ENCODE results near the gene RNF41. TPM values are rescaled to one million over a fixed set of nuclear protein-coding genes. Genes with fewer than 3 reads are reported as not detected.

Gene RNF41
- total RNA-seq, 1 donor from 2014 or later = 40.7 TPM

DNA sequence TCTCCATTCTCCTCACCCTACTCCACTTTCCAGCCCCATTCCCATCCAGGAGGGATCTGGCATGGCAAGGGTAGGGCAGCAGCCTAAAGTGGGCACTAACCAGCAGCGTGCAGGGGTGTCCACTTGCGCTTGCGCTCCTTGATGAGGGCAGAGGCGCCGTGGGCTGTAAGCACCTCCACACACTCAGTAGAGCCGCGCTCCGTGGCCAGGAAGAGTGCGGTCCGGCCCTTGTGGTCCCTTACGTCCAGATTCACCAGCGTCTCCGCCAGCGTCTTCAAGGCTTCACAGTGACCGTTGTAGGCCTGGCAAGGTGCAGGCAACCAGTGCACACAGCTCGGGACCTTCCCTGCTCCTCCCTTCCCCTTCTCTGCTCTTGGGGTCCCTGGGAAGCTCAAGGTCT is 26.2 kb upstream of the RNF41 start:
- intact Hi-C loops (cut with micrococcal nuclease) = no loop called here

DNA sequence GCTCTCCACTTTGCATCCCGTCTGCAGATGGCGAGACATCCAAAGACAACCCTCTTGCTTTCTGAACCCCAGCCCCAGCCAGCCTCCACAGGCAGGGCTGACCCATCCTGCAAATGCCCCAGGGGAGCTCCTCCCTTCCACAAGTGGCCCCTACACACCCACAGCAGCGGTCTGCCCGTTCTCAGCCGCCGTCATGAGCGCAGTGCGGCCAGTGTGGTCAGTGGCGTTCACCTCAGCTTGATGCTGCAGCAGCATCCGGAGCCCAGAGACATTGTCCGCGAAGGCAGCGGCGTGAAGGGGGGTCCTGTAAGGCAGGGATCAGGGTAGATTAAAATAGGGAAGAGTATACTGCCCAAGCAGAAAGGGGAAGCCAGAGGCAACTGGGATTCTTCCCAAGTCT is 22.8 kb upstream of the RNF41 start:
- intact Hi-C loops (cut with micrococcal nuclease) = no loop called here

DNA sequence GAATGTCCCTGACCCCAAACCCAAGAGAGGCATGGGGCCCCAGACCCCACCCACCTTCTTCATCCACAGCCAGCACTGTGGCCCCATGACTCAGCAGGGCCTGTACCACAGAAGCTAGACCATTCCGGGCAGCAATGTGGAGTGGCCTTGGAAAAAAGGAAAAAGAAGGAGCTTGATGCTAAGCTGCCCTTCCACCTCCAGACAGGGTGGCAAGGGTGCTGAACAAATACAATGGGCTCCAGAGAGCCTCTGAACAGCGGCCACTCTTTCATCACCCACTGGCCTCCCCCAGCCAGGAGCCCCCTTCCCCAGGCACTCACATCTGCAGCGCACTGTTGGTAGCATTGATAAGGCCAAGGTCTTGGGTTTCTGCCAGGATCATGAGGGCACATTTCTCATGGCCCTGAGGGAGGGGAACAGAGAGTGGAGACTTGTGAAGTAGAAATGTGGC is 22.0 kb upstream of the RNF41 start:
- intact Hi-C loops (cut with micrococcal nuclease) = no loop called here

DNA sequence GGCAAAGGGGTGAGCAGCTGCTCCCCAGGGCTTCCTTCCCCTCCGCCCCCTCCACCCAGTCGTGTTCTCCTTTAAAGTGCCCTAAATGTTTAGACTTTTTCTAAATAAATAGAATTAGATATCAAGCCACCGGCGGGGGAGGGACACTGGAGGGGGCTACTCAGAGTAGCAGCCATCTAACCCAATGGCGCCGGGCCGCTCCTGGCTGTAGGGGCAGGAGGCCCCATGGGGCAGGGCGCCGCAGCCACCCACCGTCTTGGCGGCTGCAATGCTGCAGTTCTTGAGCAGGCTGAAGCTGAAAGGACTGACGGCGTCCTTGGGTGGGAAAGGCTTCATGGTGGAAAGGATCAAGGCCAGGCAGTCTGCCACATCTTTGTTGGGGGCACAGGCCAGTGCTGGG is 21.3 kb upstream of the RNF41 start:
- intact Hi-C loops (cut with micrococcal nuclease) = no loop called here

DNA sequence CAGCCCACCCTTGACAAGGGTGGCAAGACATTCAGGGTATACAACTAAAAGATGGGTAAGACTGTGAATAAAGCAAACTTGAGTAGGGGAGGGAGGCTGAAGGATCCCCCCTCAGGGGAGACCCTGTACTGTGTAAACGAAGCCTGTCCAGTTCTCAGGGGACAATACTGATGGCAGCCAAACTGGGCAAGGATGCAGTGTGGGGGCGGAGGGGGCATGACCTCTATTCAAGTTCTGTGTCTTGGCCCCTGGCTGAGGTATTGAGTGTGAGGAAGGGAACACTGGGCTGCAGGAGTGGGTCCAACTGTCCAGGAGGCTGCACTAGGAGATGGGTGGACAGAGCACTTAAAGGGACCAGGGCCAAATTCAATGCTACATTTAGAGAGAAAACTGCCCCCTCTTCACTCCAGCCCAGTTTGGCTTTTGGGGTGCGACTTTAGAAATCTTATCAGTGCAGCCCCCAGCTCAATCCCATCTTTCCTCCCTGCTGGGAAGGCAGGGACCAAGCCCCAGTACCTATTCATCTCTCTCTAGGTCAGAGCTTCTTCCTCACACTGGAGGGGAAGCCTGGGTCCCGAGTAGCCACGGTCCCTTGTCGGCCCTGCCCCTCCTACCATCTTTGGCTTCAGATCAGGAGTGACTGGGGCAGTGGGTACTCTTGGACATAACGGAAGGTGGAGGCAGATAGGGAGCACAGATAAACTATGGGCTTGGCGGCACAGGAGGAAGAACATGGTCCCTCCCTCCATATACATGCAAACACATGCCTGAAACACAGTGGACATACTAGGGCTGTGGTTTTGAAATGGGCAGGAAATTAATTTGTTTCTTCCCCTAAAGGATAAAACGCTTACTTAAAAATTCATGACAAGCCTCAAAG is 19.9 kb upstream of the RNF41 start:
- intact Hi-C loops (cut with micrococcal nuclease) = no loop called here

DNA sequence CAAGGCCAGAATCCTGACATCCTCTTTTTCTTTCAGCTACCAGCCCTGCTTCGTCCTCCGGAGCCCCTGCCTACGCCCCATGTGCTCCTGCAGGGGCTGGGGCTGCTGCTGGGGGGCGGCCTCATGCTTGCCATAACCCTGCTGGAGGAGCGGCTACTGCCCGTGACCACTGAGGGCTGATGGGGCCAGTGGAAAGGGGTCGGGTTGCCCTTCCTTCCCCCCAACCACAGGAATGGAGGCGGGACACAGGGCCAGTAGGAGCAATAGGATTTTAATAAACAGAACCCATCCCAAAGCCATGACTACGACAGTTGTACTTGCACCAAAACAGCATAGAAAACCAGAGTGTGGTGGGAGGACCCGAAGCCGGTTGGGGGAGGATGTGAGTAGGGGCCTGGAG is 15.8 kb upstream of the RNF41 start:
- intact Hi-C loops (cut with micrococcal nuclease) = no loop called here

DNA sequence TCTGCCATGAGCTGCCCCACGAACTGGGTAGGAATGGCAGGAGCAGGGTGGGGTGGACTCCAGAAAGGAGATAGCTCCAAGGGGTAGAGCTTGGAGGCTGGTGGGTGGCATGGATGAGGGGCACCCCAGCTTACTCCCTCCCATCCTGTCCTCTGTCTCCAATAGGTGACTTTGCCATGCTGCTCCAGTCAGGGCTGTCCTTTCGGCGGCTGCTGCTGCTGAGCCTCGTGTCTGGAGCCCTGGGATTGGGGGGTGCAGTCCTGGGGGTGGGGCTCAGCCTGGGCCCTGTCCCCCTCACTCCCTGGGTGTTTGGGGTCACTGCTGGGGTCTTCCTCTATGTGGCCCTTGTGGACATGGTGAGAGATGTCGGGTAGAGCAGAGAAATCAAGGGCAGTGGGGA is 15.3 kb upstream of the RNF41 start:
- intact Hi-C loops (cut with micrococcal nuclease) = no loop called here

DNA sequence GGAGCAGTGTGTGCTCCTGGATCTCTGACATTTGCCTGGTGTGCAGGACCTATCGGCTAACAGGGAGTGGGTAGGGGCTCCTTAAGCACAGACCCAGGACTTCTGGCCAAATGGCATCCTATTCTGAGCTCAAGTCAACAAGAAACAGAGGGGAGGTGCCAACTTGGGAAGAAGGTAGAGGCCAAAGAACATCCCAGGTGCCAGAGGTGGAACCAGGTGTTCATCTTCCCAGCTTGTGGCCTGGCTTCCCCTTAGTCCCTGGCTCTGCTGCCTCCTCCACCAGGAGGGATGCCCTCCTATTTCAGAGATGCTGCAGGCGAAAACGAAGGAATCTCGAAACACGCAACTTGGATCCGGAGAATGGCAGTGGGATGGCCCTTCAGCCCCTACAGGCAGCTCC is 14.4 kb upstream of the RNF41 start:
- intact Hi-C loops (cut with micrococcal nuclease) = no loop called here

DNA sequence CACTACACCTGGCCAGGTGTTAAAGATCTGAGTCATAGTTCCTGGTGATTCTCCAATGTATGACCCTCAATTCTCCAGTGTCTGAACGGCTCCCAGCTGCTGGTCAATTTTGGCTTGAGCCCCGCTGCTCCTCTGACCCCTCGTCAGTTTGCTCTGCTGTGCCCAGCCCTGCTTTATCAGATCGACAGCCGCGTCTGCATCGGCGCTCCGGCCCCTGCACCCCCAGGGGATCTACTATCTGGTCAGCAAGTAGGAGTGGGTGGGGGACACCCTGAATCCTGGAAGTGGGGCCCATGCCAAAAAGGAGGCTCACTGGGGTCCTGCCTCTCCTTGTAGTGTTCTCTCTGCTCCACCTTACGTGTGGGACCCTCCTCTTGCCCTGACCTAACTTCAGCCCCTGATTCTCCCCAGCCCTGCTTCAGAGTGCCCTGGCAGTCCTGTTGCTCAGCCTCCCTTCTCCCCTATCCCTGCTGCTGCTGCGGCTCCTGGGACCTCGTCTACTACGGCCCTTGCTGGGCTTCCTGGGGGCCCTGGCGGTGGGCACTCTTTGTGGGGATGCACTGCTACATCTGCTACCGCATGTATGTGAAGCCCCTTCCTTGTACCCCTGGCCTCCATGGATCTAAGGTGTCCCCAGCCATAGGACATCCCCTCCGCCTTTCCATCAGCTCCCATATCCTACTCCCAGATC is 13.2 kb upstream of the RNF41 start:
- intact Hi-C loops (cut with micrococcal nuclease) = no loop called here

DNA sequence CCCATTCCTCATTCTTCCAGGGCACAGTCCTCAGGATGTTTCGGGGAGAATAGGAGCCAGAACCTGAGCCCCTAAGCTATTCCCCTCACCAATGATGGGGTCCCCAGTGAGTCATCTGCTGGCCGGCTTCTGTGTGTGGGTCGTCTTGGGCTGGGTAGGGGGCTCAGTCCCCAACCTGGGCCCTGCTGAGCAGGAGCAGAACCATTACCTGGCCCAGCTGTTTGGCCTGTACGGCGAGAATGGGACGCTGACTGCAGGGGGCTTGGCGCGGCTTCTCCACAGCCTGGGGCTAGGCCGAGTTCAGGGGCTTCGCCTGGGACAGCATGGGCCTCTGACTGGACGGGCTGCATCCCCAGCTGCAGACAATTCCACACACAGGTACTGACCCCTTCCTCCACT is 9.5 kb upstream of the RNF41 start:
- intact Hi-C loops (cut with micrococcal nuclease) = no loop called here

DNA sequence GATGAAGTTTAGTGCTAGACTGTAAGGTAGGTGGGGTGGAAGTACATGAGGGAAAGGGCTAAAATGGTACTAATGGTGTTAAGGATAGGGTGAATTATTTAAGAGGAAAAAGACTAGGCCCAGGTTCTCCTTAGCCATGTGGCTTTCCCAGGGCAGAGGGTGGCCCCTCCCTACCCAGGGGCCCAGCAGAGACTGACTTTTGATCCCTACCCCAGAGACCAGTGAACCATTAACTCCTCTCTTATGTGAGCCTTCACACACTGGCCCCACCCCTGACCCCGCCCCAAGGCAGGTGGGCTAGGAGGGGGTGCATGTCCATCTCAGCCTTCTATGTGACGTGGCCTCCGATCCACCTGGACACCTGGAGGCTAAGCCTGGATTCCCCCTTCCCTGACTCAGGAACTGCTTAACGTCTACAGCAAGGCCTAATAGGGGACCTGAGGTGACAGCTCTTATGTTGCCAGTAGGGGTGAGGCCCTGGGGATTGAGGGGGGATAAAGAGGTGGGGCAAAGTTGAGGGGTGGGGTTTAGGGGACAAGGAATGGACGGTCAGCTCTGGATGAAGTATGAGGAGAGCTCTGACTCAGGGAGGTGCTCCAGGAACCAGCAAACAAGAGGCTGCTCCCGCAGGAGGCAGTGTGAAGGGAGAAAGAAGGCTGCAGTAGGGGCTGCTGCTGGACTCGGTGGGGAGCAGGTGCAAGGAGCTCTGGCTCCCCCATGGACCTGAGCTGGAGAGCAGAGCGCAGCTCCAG is 8.9 kb upstream of the RNF41 start:
- intact Hi-C loops (cut with micrococcal nuclease) = no loop called here

DNA sequence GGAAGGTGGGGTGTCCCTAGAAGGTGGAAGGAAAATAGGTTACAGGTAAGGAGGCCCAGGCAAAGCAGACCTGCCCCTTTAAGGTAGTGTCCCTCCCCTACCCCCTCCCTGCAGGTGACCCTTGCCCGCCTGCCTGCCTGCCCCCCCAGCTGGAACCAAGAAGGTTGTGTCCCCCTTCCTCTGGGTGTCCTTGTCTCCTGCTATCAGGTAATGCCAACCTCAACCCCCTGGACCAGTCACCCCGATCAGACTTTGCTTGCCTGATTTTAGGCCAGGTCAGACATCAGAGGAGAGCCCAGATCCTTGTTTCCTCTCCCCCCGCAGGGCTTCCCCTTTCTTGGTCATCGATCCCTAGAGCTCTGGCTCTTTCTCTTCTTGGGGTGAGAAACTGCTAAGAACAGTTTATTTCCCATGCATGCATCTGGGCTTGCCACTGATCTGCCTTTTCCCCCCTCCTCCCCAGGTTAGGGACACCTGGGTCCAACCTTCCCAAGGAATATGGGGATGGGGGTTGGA is 8.3 kb upstream of the RNF41 start, which contains the start of gene SLC39A5:
SLC39A5 (plus strand) TSS at position 136 of the 516 bp plus-strand sequence. CDS start 1,224 bp downstream, outside the sequence.
- intact Hi-C loops (cut with micrococcal nuclease) = no loop called here

DNA sequence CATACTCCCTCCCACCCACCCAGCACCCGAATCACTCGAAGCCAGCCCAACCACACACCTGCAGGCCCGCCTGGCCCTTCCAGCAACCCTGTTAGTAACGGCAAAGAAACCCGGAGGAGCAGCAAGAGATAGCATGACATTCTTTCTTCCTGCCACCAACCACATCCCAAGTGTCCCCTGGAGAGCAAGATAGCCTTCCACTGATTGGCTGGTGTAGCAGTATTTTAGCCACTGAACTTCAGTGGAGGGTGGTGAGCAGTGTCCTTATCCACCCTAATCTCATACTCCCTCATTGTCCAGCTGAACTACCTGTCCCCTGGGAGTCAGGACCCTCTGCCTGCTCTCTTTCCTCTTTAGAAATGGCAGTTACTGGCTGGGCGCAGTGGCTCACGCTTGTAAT is 7.4 kb upstream of the RNF41 start:
- intact Hi-C loops (cut with micrococcal nuclease) = no loop called here

DNA sequence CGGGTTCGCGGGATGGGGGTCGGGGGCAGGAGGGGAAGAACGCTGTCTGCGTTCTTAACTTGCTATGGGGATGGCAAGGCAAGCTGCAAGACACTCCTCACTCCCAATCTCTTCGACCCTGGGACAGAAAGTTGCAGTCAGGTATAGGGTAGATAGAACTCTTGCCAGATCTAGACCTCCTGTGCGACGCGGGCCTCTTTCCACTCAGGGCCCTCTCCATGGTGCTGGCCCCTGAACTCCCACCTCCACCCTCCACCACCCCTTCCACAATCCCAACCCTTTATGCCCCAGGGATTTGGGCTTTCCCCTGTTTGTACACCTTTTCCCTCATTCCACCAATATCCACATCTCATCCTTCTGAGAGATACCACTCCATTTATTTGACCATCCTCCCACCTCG is 3.2 kb upstream of the RNF41 start:
- intact Hi-C loops (cut with micrococcal nuclease) = loop anchor here (1.0 to 5.0 kb wide), 13 partner anchors 32 to 862 kb away; partner anchors contain the start of genes BAZ2A, COQ10A, NAB2 and ORMDL2

DNA sequence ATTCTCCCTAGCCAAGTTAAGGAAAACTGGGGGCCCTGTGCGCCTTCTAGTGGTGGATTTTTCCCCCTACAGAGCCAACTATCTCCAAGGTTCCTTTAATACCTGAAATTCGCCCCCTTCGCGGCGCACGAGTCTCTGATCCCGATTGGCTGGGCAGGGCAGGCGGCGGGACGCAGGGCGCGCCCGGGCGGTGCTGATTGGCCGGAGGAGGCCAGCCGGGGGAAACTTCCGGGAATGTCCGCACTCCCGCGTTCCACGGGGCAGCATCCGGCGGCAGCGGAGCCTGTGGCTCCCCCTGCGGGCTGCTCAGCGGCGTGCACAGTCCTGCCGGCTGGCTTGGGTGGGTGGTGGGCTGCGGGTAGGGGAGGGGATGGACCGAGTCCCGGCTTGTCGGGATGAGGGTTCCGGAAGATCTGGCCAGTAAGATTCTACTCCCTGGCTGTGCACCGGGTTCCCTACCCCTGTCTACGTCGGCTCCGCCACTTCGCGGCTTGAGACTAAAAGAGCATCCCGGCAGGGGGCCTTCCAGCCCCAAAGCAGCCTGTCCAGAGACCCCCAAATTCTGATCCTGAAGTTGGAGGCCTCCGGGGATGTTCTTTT is 2.5 kb upstream of the RNF41 start, which contains the start of gene NABP2:
NABP2 (plus strand) TSS at position 241 of the 600 bp plus-strand sequence. CDS start 515 bp downstream, outside the sequence.
- intact Hi-C loops (cut with micrococcal nuclease) = loop anchor here (1.0 to 5.0 kb wide), 13 partner anchors 31 to 863 kb away; partner anchors contain the start of genes BAZ2A, COQ10A, NAB2 and ORMDL2

DNA sequence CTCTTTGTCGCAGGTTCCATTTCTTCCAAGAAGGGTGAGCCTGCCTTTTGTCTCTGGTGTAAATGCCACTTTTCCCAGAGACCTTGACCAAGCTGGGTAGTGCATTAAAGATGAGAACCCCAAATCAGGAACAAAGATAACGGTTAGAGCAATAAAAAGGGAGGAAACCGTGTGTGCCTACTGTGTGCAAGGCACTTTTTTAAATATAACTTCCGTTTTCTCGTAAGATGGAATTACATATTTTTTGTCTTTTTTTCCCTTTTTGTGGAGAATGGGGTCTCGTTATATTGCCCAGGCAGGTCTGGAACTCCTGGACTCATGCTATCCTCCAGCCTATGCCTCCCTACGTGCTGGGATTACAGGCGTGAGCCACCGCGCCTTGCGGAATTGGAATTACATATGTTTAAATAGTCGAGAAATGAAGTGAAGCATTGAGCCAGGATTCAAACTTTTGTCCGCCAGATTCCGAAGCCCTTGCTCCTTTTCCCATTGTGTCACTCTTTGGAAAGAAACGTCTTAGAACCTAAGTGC is 1.9 kb upstream of the RNF41 start:
- intact Hi-C loops (cut with micrococcal nuclease) = loop anchor here (1.0 to 5.0 kb wide), 14 partner anchors 30 to 864 kb away; partner anchors contain the start of genes BAZ2A, COQ10A, NAB2 and ORMDL2

DNA sequence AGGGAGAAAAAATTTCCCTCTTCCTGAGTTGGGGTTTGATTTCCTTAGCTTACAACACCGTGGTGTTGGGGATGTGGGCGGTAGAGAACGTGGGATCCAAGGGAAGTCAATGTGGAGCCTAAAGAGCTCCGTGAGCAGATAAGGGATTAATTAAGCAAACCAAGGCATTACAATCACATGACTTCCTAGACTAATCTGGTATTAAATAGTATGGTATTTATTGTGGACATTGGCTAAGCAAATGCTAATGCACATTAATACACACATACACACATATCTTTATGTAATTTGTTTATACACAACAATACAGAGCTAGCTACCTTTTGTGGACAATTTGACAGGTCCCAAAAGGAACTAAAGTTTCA is 791 bp upstream of the RNF41 start:
- intact Hi-C loops (cut with micrococcal nuclease) = loop anchor here (1.0 to 5.0 kb wide), 14 partner anchors 36 to 865 kb away; partner anchors contain the start of genes ANKRD52, BAZ2A, CS and MYL6

DNA sequence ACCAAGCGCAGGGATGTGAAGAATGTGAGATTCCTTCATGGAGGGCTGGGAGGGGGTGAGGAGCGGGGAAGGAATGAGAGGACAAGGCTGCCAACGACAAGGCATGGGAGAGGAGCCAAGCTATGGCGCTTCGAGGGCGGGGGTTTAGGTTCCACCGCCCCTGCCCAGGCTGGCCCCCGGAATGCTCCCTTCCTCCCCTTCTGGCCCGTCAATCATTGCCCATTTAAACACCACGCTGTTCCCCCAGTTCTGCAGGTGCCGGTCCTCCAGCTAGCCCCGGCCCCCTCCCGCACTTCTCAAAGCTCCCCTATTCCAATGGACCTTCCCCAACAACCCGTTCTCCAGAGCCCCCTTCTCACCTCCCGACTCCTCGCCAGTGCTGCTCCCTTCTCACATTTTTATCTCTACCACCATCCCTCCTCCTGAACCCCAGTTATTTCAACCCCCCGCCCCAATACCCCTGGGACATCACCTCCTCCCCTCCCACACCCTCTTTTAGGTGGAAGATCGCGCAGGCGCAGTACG is 428 bp downstream of the RNF41 start:
- intact Hi-C loops (cut with micrococcal nuclease) = loop anchor here (2.0 to 5.0 kb wide), 5 partner anchors 118 to 866 kb away; partner anchors contain the start of genes BAZ2A, IL23A, NAB2 and ORMDL2

DNA sequence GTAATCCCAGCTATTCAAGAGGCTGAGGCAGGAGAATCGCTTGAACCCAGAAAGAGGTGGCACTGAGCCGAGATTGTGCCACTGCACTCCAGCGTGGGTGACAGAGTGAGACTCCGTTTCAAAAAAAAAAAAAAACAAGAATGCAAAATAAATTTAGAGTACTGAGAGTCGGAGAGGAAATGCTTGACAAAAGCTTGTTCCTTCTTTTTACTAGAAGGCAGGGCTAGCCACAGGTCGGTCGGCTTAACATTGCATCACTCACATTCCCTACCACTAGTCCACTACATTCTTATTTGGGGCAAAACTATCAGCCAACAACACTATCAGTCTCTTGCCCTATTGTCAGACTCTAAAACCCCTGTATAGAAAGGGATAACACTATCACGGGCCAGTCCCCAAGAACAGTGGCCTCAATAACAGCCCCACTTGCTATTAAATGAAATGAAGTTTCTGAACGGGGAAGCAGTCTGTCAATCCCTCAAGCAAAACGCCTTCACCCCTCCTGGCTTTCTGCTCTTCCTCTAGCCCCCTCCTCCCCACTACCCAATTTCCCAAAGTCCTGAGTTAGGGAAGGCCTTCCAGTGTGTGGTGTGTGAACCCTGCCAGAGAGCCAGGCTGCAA is 1.0 kb downstream of the RNF41 start:
- intact Hi-C loops (cut with micrococcal nuclease) = loop anchor here (2.0 to 5.0 kb wide), 5 partner anchors 118 to 867 kb away; partner anchors contain the start of genes BAZ2A, IL23A, NAB2 and ORMDL2

Data from T-helper 1 cell treated with Interleukin-12 subunit alpha and Interleukin-12 subunit beta and Interleukin-4 antibody, amounts not matched to agents 30 ng/mL and 1 ng/mL, for 36 hours (primary cell).